CD4-positive, alpha-beta T cell (primary cell): ENCODE results near the gene TSHZ1. TPM values are rescaled to one million over a fixed set of nuclear protein-coding genes. Genes with fewer than 3 reads are reported as not detected.

Experiments
- ATAC-seq: fragments of 200-7000 bp; cut with Tn5 transposase; one replicate; pipeline ENCODE4 v1.10.0; 2022; ENCODE audit warnings: mild to moderate bottlenecking; ENCODE audit not compliant: poor library complexity
- CTCF ChIA-PET: fragments of 350-600 bp; sonication (Branson Sonifier 250); formaldehyde crosslinking; loops from one replicate; lab custom pipeline; 2021; ENCODE audit warnings: antibody characterized with exemption, inconsistent platforms; lab: Charles Lee
- POLR2A ChIA-PET: fragments of 350-600 bp; sonication (Branson Sonifier 250); formaldehyde crosslinking; loops from one replicate; lab custom pipeline; 2021; ENCODE audit warnings: antibody characterized with exemption, inconsistent platforms; lab: Charles Lee
- DNase-seq, 14 experiments: peaks; one replicate each; pipeline ENCODE4 v3.0.0-alpha.2; 2013 to 2020; ENCODE audit warnings: mixed read lengths in 2 of 14
- H3K27ac ChIP-seq, 2 donors: one replicate each; pipeline versions ENCODE4 v1.5.1 to v1.7.0; 2013; ENCODE audit warnings: low read length in 2 of 2, low read depth in 1 of 2, mild to moderate bottlenecking in 1 of 2
- H3K27me3 ChIP-seq, 2 experiments: 1 replicate in 1 of 2; 2 replicates in 1 of 2; pipeline versions ENCODE4 v1.6.1 to v1.7.0; 2013; ENCODE audit warnings: low read length in 2 of 2, control low read depth in 1 of 2, mild to moderate bottlenecking in 1 of 2, moderate library complexity in 1 of 2; ENCODE audit not compliant: insufficient read depth in 2 of 2, control insufficient read depth in 1 of 2
- H3K36me3 ChIP-seq: one replicate; pipeline ENCODE4 v1.6.1; 2013; ENCODE audit warnings: low read length, control low read depth; ENCODE audit not compliant: insufficient read depth
- H3K4me1 ChIP-seq: one replicate; pipeline ENCODE4 v1.6.1; 2013; ENCODE audit warnings: low read length, control low read depth; ENCODE audit not compliant: insufficient read depth
- H3K4me3 ChIP-seq: one replicate; pipeline ENCODE4 v1.5.1; 2013; ENCODE audit warnings: mild to moderate bottlenecking, low read length, moderate library complexity
- H3K9me3 ChIP-seq, 2 experiments: 1 replicate in 1 of 2; 2 replicates in 1 of 2; pipeline versions ENCODE4 v1.6.1 to v1.7.0; 2013; ENCODE audit warnings: low read length in 2 of 2, mild to moderate bottlenecking in 2 of 2, control low read depth in 1 of 2, moderate library complexity in 1 of 2; ENCODE audit not compliant: control insufficient read depth in 1 of 2, insufficient read depth in 1 of 2
- H3K27ac Mint-ChIP-seq: one replicate; pipeline ENCODE4 v1.8.0; 2020; ENCODE audit warnings: mixed read lengths
- H3K27me3 Mint-ChIP-seq: one replicate; pipeline ENCODE4 v1.8.0; 2021; ENCODE audit warnings: mixed read lengths
- H3K36me3 Mint-ChIP-seq: one replicate; pipeline ENCODE4 v1.8.0; 2021; ENCODE audit warnings: low read depth, mixed read lengths
- H3K4me1 Mint-ChIP-seq: one replicate; pipeline ENCODE4 v1.8.0; 2021; ENCODE audit warnings: low read depth, mixed read lengths
- H3K4me3 Mint-ChIP-seq: one replicate; pipeline ENCODE4 v1.8.0; 2020; ENCODE audit warnings: mild to moderate bottlenecking, mixed read lengths
- H3K9me3 Mint-ChIP-seq: one replicate; pipeline ENCODE4 v1.8.0; 2020; ENCODE audit warnings: mixed read lengths
- intact Hi-C, 2 experiments: fragments of 100-400 bp; cut with DNase I in 1 of 2; cut with micrococcal nuclease in 1 of 2; formaldehyde crosslinking; loops; one replicate each; pipeline versions ENCODE4 v1.15.1 to v1.9.0; 2023 to 2025; cut with DNase I, micrococcal nuclease
- total RNA-seq, 174 experiments: library from RNA in 2 of 174; stranded (reverse) in 2 of 174; gene quantifications; one replicate each; pipeline ENCODE4 v1.2.3 and lab custom pipeline; 2021 to 2026
- TF ChIP-seq, protein P1 (sequence below): fragments of 200-600 bp; IDR thresholded peaks from one replicate; pipeline ENCODE4 v1.8.0; 2022; ENCODE audit warnings: antibody characterized with exemption, mild to moderate bottlenecking

The TSHZ1 gene
- total RNA-seq, 2 experiments from 2014 or later: 19.9 to 21.5 TPM

DNA sequence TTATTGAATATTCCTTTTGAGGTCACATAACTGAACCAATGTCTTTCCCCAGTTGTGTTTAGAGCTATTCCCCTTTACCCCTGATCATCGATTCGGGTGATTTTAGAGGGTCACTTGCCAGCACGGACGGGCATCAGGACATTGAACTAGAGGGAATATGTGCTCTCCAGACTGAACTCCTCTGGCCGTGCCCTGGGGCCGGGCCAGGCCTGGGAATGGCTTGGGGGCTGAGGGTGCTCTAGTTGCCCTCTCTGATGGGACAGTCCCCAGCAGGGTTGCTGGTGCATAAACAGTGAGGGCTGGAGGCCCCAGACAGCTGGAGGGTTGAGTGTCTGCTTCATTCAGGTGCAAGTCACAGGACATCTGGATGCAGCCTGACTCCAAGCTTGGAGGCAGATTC, 126.2 kb downstream of the TSHZ1 start:
- intact Hi-C loops: no loop called here
- H3K4me3 Mint-ChIP-seq: no peak overlapping the region
- no peak for ATAC-seq
- H3K9me3 ChIP-seq: no peaks in the 10 kb centered on the region
- H3K27ac Mint-ChIP-seq: no peak overlapping the region
- no peak overlapping the region for H3K4me3 ChIP-seq
- no peaks in the 10 kb centered on the region for H3K27me3 Mint-ChIP-seq
- CTCF ChIA-PET: no interaction called here
- H3K4me1 ChIP-seq: no peaks in the 10 kb centered on the region
- H3K4me1 Mint-ChIP-seq: no peaks in the 10 kb centered on the region
- no peaks in the 10 kb centered on the region for H3K36me3 Mint-ChIP-seq
- POLR2A ChIA-PET: no interaction called here
- H3K27me3 ChIP-seq: no peaks in the 10 kb centered on the region
- H3K9me3 Mint-ChIP-seq: no peaks in the 10 kb centered on the region
- TF ChIP-seq, protein P1, sequence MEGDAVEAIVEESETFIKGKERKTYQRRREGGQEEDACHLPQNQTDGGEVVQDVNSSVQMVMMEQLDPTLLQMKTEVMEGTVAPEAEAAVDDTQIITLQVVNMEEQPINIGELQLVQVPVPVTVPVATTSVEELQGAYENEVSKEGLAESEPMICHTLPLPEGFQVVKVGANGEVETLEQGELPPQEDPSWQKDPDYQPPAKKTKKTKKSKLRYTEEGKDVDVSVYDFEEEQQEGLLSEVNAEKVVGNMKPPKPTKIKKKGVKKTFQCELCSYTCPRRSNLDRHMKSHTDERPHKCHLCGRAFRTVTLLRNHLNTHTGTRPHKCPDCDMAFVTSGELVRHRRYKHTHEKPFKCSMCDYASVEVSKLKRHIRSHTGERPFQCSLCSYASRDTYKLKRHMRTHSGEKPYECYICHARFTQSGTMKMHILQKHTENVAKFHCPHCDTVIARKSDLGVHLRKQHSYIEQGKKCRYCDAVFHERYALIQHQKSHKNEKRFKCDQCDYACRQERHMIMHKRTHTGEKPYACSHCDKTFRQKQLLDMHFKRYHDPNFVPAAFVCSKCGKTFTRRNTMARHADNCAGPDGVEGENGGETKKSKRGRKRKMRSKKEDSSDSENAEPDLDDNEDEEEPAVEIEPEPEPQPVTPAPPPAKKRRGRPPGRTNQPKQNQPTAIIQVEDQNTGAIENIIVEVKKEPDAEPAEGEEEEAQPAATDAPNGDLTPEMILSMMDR: no peak
- no peaks in the 10 kb centered on the region for H3K36me3 ChIP-seq
- DNase-seq: no peak
- H3K27ac ChIP-seq: no peak overlapping the region

DNA sequence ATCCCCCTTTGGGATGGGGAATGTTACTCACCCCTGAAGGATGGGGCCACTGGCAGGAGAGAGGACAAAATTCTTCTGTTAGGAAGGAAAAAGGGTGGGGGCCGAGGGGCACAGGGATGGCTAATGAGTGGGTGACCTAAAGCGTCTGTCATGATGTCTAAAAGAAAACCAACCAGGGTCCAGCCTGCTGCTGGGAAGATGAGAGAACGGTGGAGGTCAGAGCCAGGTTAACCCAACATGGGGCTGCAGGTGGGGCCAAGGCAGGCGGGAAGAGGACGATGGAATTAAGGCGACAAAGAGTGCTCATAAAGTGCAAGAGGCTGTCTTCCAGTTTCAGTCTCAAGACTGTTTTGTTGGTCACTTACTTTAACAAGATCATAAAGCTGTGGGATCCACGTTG, 126.8 kb downstream of the TSHZ1 start:
- H3K27ac ChIP-seq: no peak overlapping the region
- H3K9me3 Mint-ChIP-seq: no peaks in the 10 kb centered on the region
- H3K27me3 ChIP-seq: no peaks in the 10 kb centered on the region
- no peaks in the 10 kb centered on the region for H3K36me3 Mint-ChIP-seq
- ATAC-seq (no peak), DNase-seq (no peak)
- no peaks in the 10 kb centered on the region for H3K4me1 ChIP-seq
- ChIA-PET POLR2A (no interaction called here), CTCF (no interaction called here)
- no peak overlapping the region for H3K4me3 ChIP-seq
- no peaks in the 10 kb centered on the region for H3K36me3 ChIP-seq
- H3K27ac Mint-ChIP-seq: no peak overlapping the region
- H3K4me3 Mint-ChIP-seq: no peak overlapping the region
- intact Hi-C loops: no loop called here
- no peaks in the 10 kb centered on the region for H3K9me3 ChIP-seq
- H3K4me1 Mint-ChIP-seq: no peaks in the 10 kb centered on the region
- TF ChIP-seq, protein P1: no peak
- peaks cover under 1% of the 10 kb centered on the region for H3K27me3 Mint-ChIP-seq

DNA sequence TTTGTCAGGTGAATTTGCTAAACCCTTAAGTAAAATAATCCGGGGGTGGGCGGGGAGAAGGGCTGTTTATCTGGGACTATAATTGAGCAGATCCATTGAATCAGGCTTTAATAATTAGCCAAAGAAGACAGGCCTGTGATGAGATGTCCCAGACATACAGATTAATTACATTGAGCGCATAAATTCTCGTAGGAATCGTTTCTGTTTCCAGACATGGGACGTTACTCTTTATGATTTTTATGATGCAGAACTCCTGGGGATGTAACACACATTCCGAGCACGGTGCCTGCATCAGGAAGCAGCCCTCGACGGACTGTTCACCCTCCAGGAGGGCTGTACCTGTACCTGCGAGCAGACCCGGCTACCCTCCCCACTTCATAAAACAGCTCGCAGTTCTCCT, 128.0 kb downstream of the TSHZ1 start:
- H3K4me1 Mint-ChIP-seq: no peaks in the 10 kb centered on the region
- H3K27me3 Mint-ChIP-seq: peaks cover 3% of the 10 kb centered on the region
- H3K27me3 ChIP-seq: no peaks in the 10 kb centered on the region
- DNase-seq (no peak), ATAC-seq (no peak)
- H3K27ac ChIP-seq: no peak overlapping the region
- no peak overlapping the region for H3K4me3 ChIP-seq
- H3K9me3 Mint-ChIP-seq: no peaks in the 10 kb centered on the region
- intact Hi-C loops: no loop called here
- TF ChIP-seq, protein P1: no peak
- no peaks in the 10 kb centered on the region for H3K36me3 ChIP-seq
- no peaks in the 10 kb centered on the region for H3K36me3 Mint-ChIP-seq
- ChIA-PET CTCF (no interaction called here), POLR2A (no interaction called here)
- H3K4me1 ChIP-seq: no peaks in the 10 kb centered on the region
- no peak overlapping the region for H3K27ac Mint-ChIP-seq
- H3K4me3 Mint-ChIP-seq: no peak overlapping the region
- H3K9me3 ChIP-seq: no peaks in the 10 kb centered on the region

Other genes starting within 250 kb of the TSHZ1 start
- 10 to 100 TPM; 14.1 to 14.3 TPM for gene PTGR3, start 1.7 kb upstream of the TSHZ1 start, total RNA-seq
- gene SMIM21, start 216.9 kb downstream of the TSHZ1 start, total RNA-seq: not detected